ENCODE data around the gene TNFRSF8.

TNFRSF8 gene

GRCh38 chr1:12164210-12164609 is 101.1 kb downstream of the TNFRSF8 start:
- H3K36me3 ChIP-seq (ENCODE audit: insufficient read depth): no peaks in the 10 kb centered on the region
- TF ChIP-seq, protein P1, sequence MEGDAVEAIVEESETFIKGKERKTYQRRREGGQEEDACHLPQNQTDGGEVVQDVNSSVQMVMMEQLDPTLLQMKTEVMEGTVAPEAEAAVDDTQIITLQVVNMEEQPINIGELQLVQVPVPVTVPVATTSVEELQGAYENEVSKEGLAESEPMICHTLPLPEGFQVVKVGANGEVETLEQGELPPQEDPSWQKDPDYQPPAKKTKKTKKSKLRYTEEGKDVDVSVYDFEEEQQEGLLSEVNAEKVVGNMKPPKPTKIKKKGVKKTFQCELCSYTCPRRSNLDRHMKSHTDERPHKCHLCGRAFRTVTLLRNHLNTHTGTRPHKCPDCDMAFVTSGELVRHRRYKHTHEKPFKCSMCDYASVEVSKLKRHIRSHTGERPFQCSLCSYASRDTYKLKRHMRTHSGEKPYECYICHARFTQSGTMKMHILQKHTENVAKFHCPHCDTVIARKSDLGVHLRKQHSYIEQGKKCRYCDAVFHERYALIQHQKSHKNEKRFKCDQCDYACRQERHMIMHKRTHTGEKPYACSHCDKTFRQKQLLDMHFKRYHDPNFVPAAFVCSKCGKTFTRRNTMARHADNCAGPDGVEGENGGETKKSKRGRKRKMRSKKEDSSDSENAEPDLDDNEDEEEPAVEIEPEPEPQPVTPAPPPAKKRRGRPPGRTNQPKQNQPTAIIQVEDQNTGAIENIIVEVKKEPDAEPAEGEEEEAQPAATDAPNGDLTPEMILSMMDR (conservative IDR thresholded peaks at IDR 0.05; ENCODE audit: low read depth, low read length): no peak
- peaks cover 22% of the 10 kb centered on the region for H3K79me2 ChIP-seq (ENCODE audit: insufficient read depth, low read depth)
- no peaks in the 10 kb centered on the region for H4K20me1 ChIP-seq (ENCODE audit: insufficient read depth)
- H3K4me3 ChIP-seq (IDR thresholded peaks at IDR 0.05; ENCODE audit: insufficient read depth, low read depth, low read length): no peak overlapping the region
- no peak overlapping the region for H3K4me2 ChIP-seq
- no peak overlapping the region for H3K9ac ChIP-seq
- H3K27me3 ChIP-seq (ENCODE audit: insufficient read depth, low read depth): no peaks in the 10 kb centered on the region
- H3K4me1 ChIP-seq (ENCODE audit: low read depth, poor library complexity, severe bottlenecking): peaks cover 77% of the 10 kb centered on the region
- H2AFZ ChIP-seq (ENCODE audit: low read depth): no peak overlapping the region
- H3K27ac ChIP-seq: no peak overlapping the region

DNA sequence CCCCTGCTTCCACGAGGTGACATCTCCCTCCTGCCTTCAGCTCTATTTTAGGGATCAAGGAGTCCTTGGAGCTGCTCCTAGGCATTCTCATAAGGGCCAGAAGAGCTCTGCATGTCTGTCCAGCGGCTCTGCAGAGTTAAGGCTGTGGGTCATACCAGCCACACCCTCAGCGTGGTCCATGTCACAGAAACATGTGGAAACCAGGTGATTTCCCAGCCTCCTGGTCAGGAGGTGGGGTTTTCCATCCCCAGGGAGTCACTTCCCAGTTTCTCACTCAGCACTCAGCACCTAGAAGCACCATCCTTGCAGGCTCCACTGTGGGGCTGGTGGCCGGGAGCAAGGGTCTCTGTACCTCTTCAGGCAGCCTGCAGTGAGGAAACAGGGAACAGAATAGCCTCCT is 102.2 kb downstream of the TNFRSF8 start:
- TF ChIP-seq, protein P1 (conservative IDR thresholded peaks at IDR 0.05; ENCODE audit: low read depth, low read length): no peak
- H3K4me1 ChIP-seq (ENCODE audit: low read depth, poor library complexity, severe bottlenecking): peaks cover 68% of the 10 kb centered on the region
- no peak overlapping the region for H3K4me2 ChIP-seq

DNA sequence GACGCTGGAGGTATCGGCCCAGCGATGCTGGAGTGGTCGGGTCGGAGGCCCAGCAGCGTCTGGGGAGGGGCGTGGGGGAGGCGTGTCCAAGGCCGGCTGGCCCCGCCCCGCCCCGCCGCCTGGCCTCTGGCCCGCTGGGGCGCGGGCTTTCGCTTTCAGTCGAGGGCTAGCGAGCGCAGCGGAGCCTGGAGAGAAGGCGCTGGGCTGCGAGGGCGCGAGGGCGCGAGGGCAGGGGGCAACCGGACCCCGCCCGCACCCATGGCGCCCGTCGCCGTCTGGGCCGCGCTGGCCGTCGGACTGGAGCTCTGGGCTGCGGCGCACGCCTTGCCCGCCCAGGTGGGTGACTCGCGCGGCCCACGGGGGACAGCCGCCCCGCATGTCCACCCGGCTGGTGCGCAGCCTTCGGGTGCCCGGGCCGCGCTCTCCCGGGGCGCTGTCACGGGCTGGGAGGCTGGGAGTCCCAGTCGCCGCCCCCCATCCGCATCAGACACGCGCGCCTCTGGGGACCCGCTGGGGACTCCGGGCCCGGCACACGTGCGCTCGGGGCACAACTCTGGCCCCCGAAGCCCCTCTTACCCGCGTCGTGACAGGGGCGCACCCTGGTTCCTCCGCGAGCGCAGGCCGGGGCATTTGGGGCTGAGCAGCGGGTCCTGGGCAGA is 103.9 kb downstream of the TNFRSF8 start, which contains the start of gene TNFRSF1B:
Gene TNFRSF1B (plus strand): TSS at position 158 of the 659 bp plus-strand sequence. CDS start 101 bp downstream, at position 259.
- H3K4me2 ChIP-seq: peak within 1 kb of the TSS; percentile 96
- H3K79me2 ChIP-seq (ENCODE audit: insufficient read depth, low read depth): peaks cover 50% of the 10 kb centered on the region
- peaks cover 60% of the 10 kb centered on the region for H3K4me1 ChIP-seq (ENCODE audit: low read depth, poor library complexity, severe bottlenecking)
- peak within 1 kb of the TSS; percentile 26 for H3K27ac ChIP-seq
- H3K9ac ChIP-seq: peak within 1 kb of the TSS; percentile 79
- peak within 1 kb of the TSS; percentile 57; the same call in 1 of the 2 replicates for H2AFZ ChIP-seq (ENCODE audit: low read depth)
- TF ChIP-seq, protein P1 (conservative IDR thresholded peaks at IDR 0.05; ENCODE audit: low read depth, low read length): no peak
- peak within 1 kb of the TSS; percentile 91 for H3K4me3 ChIP-seq (IDR thresholded peaks at IDR 0.05; ENCODE audit: insufficient read depth, low read depth, low read length)
- H4K20me1 ChIP-seq (ENCODE audit: insufficient read depth): peaks cover 9% of the 10 kb centered on the region; the same call in 1 of the 2 replicates
- no peaks in the 10 kb centered on the region for H3K36me3 ChIP-seq (ENCODE audit: insufficient read depth)
- no peaks in the 10 kb centered on the region for H3K27me3 ChIP-seq (ENCODE audit: insufficient read depth, low read depth)

More for the DNA sequence above, 102.2 kb downstream of the TNFRSF8 start:
- Histone ChIP-seq H3K79me2 (ENCODE audit: insufficient read depth, low read depth) (peaks cover 34% of the 10 kb centered on the region), H3K9ac (no peak overlapping the region), H3K27me3 (ENCODE audit: insufficient read depth, low read depth) (no peaks in the 10 kb centered on the region), H2AFZ (ENCODE audit: low read depth) (no peak overlapping the region), H3K36me3 (ENCODE audit: insufficient read depth) (no peaks in the 10 kb centered on the region), H3K4me3 (IDR thresholded peaks at IDR 0.05; ENCODE audit: insufficient read depth, low read depth, low read length) (no peak overlapping the region), H3K27ac (no peak overlapping the region), H4K20me1 (ENCODE audit: insufficient read depth) (no peaks in the 10 kb centered on the region)

- no peaks in the 10 kb centered on the region for H3K27me3 ChIP-seq (ENCODE audit: insufficient read depth, low read depth)
- H3K36me3 ChIP-seq (ENCODE audit: insufficient read depth): no peaks in the 10 kb centered on the region
- H3K9ac ChIP-seq: peak overlapping the region; percentile 79
- H4K20me1 ChIP-seq (ENCODE audit: insufficient read depth): peaks cover 11% of the 10 kb centered on the region; the same call in 1 of the 2 replicates
- H2AFZ ChIP-seq (ENCODE audit: low read depth): no peak overlapping the region; the same call in 1 of the 2 replicates
- peak overlapping the region; percentile 96 for H3K4me2 ChIP-seq
- TF ChIP-seq, protein P1 (conservative IDR thresholded peaks at IDR 0.05; ENCODE audit: low read depth, low read length): no peak
- peaks cover 58% of the 10 kb centered on the region for H3K79me2 ChIP-seq (ENCODE audit: insufficient read depth, low read depth)
- peaks cover 58% of the 10 kb centered on the region for H3K4me1 ChIP-seq (ENCODE audit: low read depth, poor library complexity, severe bottlenecking)
- H3K27ac ChIP-seq: peak overlapping the region; percentile 26
- peak overlapping the region; percentile 91 for H3K4me3 ChIP-seq (IDR thresholded peaks at IDR 0.05; ENCODE audit: insufficient read depth, low read depth, low read length)
These were observed 104.7 kb downstream of the TNFRSF8 start for GRCh38 chr1:12167493-12168429.
